Measurements from ENCODE around the gene SLC30A5. TPM values are rescaled to one million over a fixed set of nuclear protein-coding genes. Genes with fewer than 3 reads are reported as not detected.

Gene SLC30A5
- total and polyA plus RNA-seq, 2 of the 13 experiments (the other 11 are each of a cell fraction or from before 2014, with no cell fraction given): 46.0 to 53.6 TPM

- Histone ChIP-seq H3K79me2 (ENCODE audit: insufficient read depth, low read length) (no peaks in the 10 kb centered on the region), H4K20me1 (ENCODE audit: insufficient read depth, low read length) (no peaks in the 10 kb centered on the region), H3K4me2 (ENCODE audit: low read depth, low read length) (peak overlapping the region; percentile 45; the same call in 1 of the 2 replicates), H3K9me3 (ENCODE audit: low read length) (no peaks in the 10 kb centered on the region), H3K27ac (ENCODE audit: extremely low read length, insufficient read depth, low read length) (no peak overlapping the region), H3K27me3 (ENCODE audit: control insufficient read depth in 1 of 2, insufficient read depth in 2 of 2, low read length in 2 of 2) (no peaks in the 10 kb centered on the region), H3K4me1 (ENCODE audit: insufficient read depth, low read length) (peaks cover 12% of the 10 kb centered on the region), H3K9ac (ENCODE audit: insufficient read depth, low read depth, low read length) (no peak overlapping the region; the same call in 1 of the 2 replicates), H3K36me3 (replicated peaks in 1 of 2; ENCODE audit: control insufficient read depth in 1 of 2, insufficient read depth in 2 of 2, low read length in 2 of 2) (no peaks in the 10 kb centered on the region), H2AFZ (ENCODE audit: low read length) (no peak overlapping the region), H3K4me3 (replicated peaks in 1 of 3; ENCODE audit: insufficient read depth in 1 of 3, low read depth in 2 of 3, low read length in 3 of 3) (no peak overlapping the region)
- ATAC-seq: no peak
- POLR2A ChIA-PET: no interaction called here
- FAIRE-seq: no peak
- intact Hi-C loops (cut with micrococcal nuclease; ENCODE audit: unreplicated experiment): no loop called here
- CTCF ChIA-PET (ENCODE audit: low intra/inter-chr PET ratio, low total read pairs): no interaction called here
- TF ChIP-seq ZNF501 (CRISPR knock-in tag; IDR thresholded peaks at IDR 0.05) (no peak), ZBTB46 (CRISPR knock-in tag; IDR thresholded peaks at IDR 0.05; ENCODE audit: borderline replicate concordance) (no peak), ZNF639 (CRISPR knock-in tag; conservative IDR thresholded peaks at IDR 0.05) (no peak), MTERF4 (CRISPR knock-in tag; IDR thresholded peaks at IDR 0.05) (no peak), SYNCRIP (IDR thresholded peaks at IDR 0.05; ENCODE audit: insufficient read depth, low read depth, low read length) (no peak), MYC (CRISPR knock-in tag; IDR thresholded peaks at IDR 0.05; ENCODE audit: borderline replicate concordance) (no peak), ZNF329 (CRISPR knock-in tag; IDR thresholded peaks at IDR 0.05; ENCODE audit: low read depth) (no peak), ZNF33A (CRISPR knock-in tag; IDR thresholded peaks at IDR 0.05; ENCODE audit: borderline replicate concordance) (no peak), ATAD3A (CRISPR knock-in tag; IDR thresholded peaks at IDR 0.05) (no peak)
- in situ Hi-C loops (cut with HindIII; ENCODE audit: extremely low pct_ligation_motif_present, low pct_unique_long_range_greater_than_20kb): no loop called here
- BruUV-seq (replicated peaks): no TSS peak
- no peak for DNase-seq (ENCODE audit: low spot score)
- WGBS (ENCODE audit: low lambda C conversion rate): 30% methylated on average over 6 of the region's 6 CpGs
Measured at GRCh38 chr5:69079556-69079955, 14.3 kb upstream of the SLC30A5 start.
